Superior temporal gyrus (tissue), 1 donor: ENCODE results near the gene PCMTD2.

Experiments used
- DNase-seq: peaks from one replicate; pipeline ENCODE4 v3.0.0-alpha.2; 2016; ENCODE audit errors: extremely low spot score

The PCMTD2 gene

GRCh38 chr20:64255361-64256281 is at the start of gene PCMTD2:
Gene PCMTD2, plus strand, starts transcription at chr20:64255748. Its CDS starts 4,218 bp downstream, at chr20:64259966.
- DNase-seq, result peak; percentile 83

GRCh38 chr20:64206614-64207013 is 48.9 kb upstream of the PCMTD2 start:
- no peak for DNase-seq

GRCh38 chr20:64207641-64208590 is 47.6 kb upstream of the PCMTD2 start:
- no peak for DNase-seq

GRCh38 chr20:64209148-64209547 is 46.4 kb upstream of the PCMTD2 start:
- no peak for DNase-seq

GRCh38 chr20:64210656-64211369 is 44.7 kb upstream of the PCMTD2 start:
- no peak for DNase-seq

GRCh38 chr20:64211874-64212658 is 43.5 kb upstream of the PCMTD2 start:
- DNase-seq, result no peak

- DNase-seq, result no peak
Measured at GRCh38 chr20:64212755-64213154, 42.8 kb upstream of the PCMTD2 start.

- DNase-seq, result no peak
Measured at GRCh38 chr20:64214113-64214512, 41.4 kb upstream of the PCMTD2 start.

- no peak for DNase-seq
Measured at GRCh38 chr20:64214952-64215351, 40.6 kb upstream of the PCMTD2 start.

GRCh38 chr20:64216036-64216435 is 39.5 kb upstream of the PCMTD2 start:
- no peak for DNase-seq

GRCh38 chr20:64216910-64217309 is 38.6 kb upstream of the PCMTD2 start:
- DNase-seq, result no peak

GRCh38 chr20:64217539-64218221 is 37.9 kb upstream of the PCMTD2 start:
- DNase-seq, result no peak

GRCh38 chr20:64219202-64219601 is 36.3 kb upstream of the PCMTD2 start:
- DNase-seq, result no peak

- DNase-seq, result no peak
Measured at GRCh38 chr20:64219730-64220129, 35.8 kb upstream of the PCMTD2 start.

GRCh38 chr20:64220420-64220819 is 35.1 kb upstream of the PCMTD2 start:
- DNase-seq, result no peak

- DNase-seq, result no peak
Measured at GRCh38 chr20:64220891-64221527, 34.5 kb upstream of the PCMTD2 start.

- DNase-seq, result no peak
Measured at GRCh38 chr20:64222291-64222735, 33.2 kb upstream of the PCMTD2 start.

- DNase-seq, result no peak
Measured at GRCh38 chr20:64222851-64223525, 32.6 kb upstream of the PCMTD2 start.

GRCh38 chr20:64223526-64224067 is 32.0 kb upstream of the PCMTD2 start:
- no peak for DNase-seq
